OCI-LY7 (cell line): ENCODE results near the gene PAGR1. TPM values are rescaled to one million over a fixed set of nuclear protein-coding genes. Genes with fewer than 3 reads are reported as not detected.

ENCODE experiments used
- BruUV-seq: library from RNA; stranded (reverse); fragments of 400-500 nt; replicated peaks from 2 replicates; lab custom pipeline; 2021; lab: Mats Ljungman, UMichigan
- CTCF ChIA-PET: fragments of 300-600 bp; sonication (Branson Sonifier 250); formaldehyde crosslinking; loops from one replicate; lab custom pipeline; 2022; ENCODE audit warnings: antibody characterized with exemption; ENCODE audit not compliant: unreplicated experiment; lab: Charles Lee
- POLR2A ChIA-PET: fragments of 300-600 bp; sonication (Branson Sonifier 250); formaldehyde crosslinking; loops from one replicate; lab custom pipeline; 2022; ENCODE audit warnings: antibody characterized with exemption; lab: Charles Lee
- DNase-seq: peaks from one replicate; pipeline ENCODE4 v3.0.0-alpha.2; 2015; ENCODE audit warnings: low spot score
- H2AFZ ChIP-seq: fragments of 200-600 bp; sonication (generic), shearing (Covaris generic); 2 replicates; pipeline ENCODE4 v1.6.1; 2014; ENCODE audit warnings: mild to moderate bottlenecking, antibody characterized with exemption, low read length, moderate library complexity
- H3K27ac ChIP-seq: fragments of 200-600 bp; sonication (generic); 2 replicates; pipeline ENCODE4 v1.5.1; 2014; ENCODE audit warnings: mixed run types, low read depth, mild to moderate bottlenecking, moderate library complexity, low read length, inconsistent platforms; ENCODE audit not compliant: poor library complexity, severe bottlenecking
- H3K36me3 ChIP-seq: fragments of 200-600 bp; sonication (generic); 2 replicates; pipeline ENCODE4 v1.6.1; 2014; ENCODE audit warnings: mild to moderate bottlenecking, antibody characterized with exemption, low read length, moderate library complexity, mixed read lengths; ENCODE audit not compliant: insufficient read depth
- H3K4me1 ChIP-seq: fragments of 200-600 bp; sonication (generic); 2 replicates; pipeline ENCODE4 v1.5.1; 2014; ENCODE audit warnings: mild to moderate bottlenecking, low read length; ENCODE audit not compliant: insufficient read depth, poor library complexity, severe bottlenecking
- H3K4me2 ChIP-seq: fragments of 200-600 bp; sonication (generic); 2 replicates; pipeline ENCODE4 v1.6.1; 2014; ENCODE audit warnings: mild to moderate bottlenecking, low read length
- H3K4me3 ChIP-seq: fragments of 200-600 bp; sonication (generic); 2 replicates; pipeline ENCODE4 v1.5.1; 2014; ENCODE audit warnings: mild to moderate bottlenecking, low read depth, low read length; ENCODE audit not compliant: poor library complexity, severe bottlenecking
- H3K79me2 ChIP-seq: fragments of 200-600 bp; sonication (generic); 2 replicates; pipeline ENCODE4 v1.6.1; 2016; ENCODE audit warnings: low read depth, mild to moderate bottlenecking, low read length, moderate library complexity, mixed read lengths; ENCODE audit not compliant: insufficient read depth
- H3K9me2 ChIP-seq: fragments of 200-600 bp; sonication (generic); 2 replicates; pipeline ENCODE4 v1.6.1; 2016; ENCODE audit warnings: mild to moderate bottlenecking, low read length, mixed read lengths; ENCODE audit not compliant: insufficient read depth
- H3K9me3 ChIP-seq: fragments of 200-600 bp; sonication (generic); 2 replicates; pipeline ENCODE4 v1.6.1; 2014; ENCODE audit warnings: mild to moderate bottlenecking, mixed run types, low read length, mixed read lengths
- H4K20me1 ChIP-seq: fragments of 200-600 bp; sonication (generic); 2 replicates; pipeline ENCODE4 v1.6.1; 2014; ENCODE audit warnings: mild to moderate bottlenecking, antibody characterized with exemption, low read length, moderate library complexity, mixed read lengths; ENCODE audit not compliant: insufficient read depth
- CTCF ChIP-seq: fragments of 200-600 bp; sonication (generic); conservative IDR thresholded peaks from 2 replicates; pipeline ENCODE4 v1.5.1; 2014; ENCODE audit warnings: mild to moderate bottlenecking, antibody characterized with exemption, low read length, moderate library complexity, mixed read lengths
- EZH2phosphoT487 ChIP-seq: fragments of 200-600 bp; sonication (generic); IDR thresholded peaks from 2 replicates; pipeline ENCODE4 v1.6.1; 2018; ENCODE audit warnings: low read depth, borderline replicate concordance, mild to moderate bottlenecking, mixed run types, antibody characterized with exemption, low read length, moderate library complexity, mixed read lengths
- intact Hi-C: fragments of 100-400 bp; cut with micrococcal nuclease; formaldehyde crosslinking; loops from one replicate; pipeline ENCODE4 v1.10.0; 2022; ENCODE audit not compliant: unreplicated experiment
- total RNA-seq, 2 experiments: library from RNA; depleted of rRNA in 1 of 2; stranded (reverse); fragments of >200 nt in 1 of 2; shearing (Covaris generic) in 1 of 2; gene quantifications; 2 replicates each; pipeline ENCODE4 v1.2.3, GENCODE V29; 2014 to 2022

PAGR1 gene
- total RNA-seq, 2 experiments from 2014 or later, result 51.7 to 59.4 TPM

- CTCF ChIA-PET, result no interaction called here
- no peak for DNase-seq
- Histone ChIP-seq H3K4me3 (no peak overlapping the region), H3K4me2 (no peak overlapping the region), H3K4me1 (no peaks in the 10 kb centered on the region), H4K20me1 (no peaks in the 10 kb centered on the region), H3K79me2 (no peaks in the 10 kb centered on the region), H3K9me2 (no peaks in the 10 kb centered on the region), H3K36me3 (no peaks in the 10 kb centered on the region), H3K27ac (no peak overlapping the region), H2AFZ (no peak overlapping the region), H3K9me3 (no peaks in the 10 kb centered on the region)
- no TSS peak for BruUV-seq
- intact Hi-C loops, result no loop called here
- POLR2A ChIA-PET, result interaction anchor here (0.6 kb wide), 1 partner anchor 21 kb away, joined by 3 read pairs; no protein-coding TSS in a partner anchor
- TF ChIP-seq CTCF, result no peak
- no peak for TF ChIP-seq EZH2phosphoT487
Observed at GRCh38 chr16:29837841-29838240, 21.9 kb downstream of the PAGR1 start.

- Histone ChIP-seq H4K20me1 (no peaks in the 10 kb centered on the region), H3K4me3 (no peak overlapping the region), H3K9me3 (no peaks in the 10 kb centered on the region), H3K4me1 (no peaks in the 10 kb centered on the region), H3K9me2 (no peaks in the 10 kb centered on the region), H3K36me3 (no peaks in the 10 kb centered on the region), H2AFZ (no peak overlapping the region), H3K79me2 (no peaks in the 10 kb centered on the region), H3K27ac (no peak overlapping the region), H3K4me2 (no peak overlapping the region)
- no peak for DNase-seq
- BruUV-seq, result no TSS peak
- TF ChIP-seq EZH2phosphoT487, result no peak
- no peak for TF ChIP-seq CTCF
- POLR2A ChIA-PET, result no interaction called here
- intact Hi-C loops, result no loop called here
- CTCF ChIA-PET, result no interaction called here
Observed at GRCh38 chr16:29839822-29840221, 23.9 kb downstream of the PAGR1 start.

GRCh38 chr16:29840240-29840639, 24.3 kb downstream of the PAGR1 start:
- H4K20me1 ChIP-seq, result no peaks in the 10 kb centered on the region
- intact Hi-C loops, result no loop called here
- no peak overlapping the region for H2AFZ ChIP-seq
- H3K36me3 ChIP-seq, result no peaks in the 10 kb centered on the region
- no peaks in the 10 kb centered on the region for H3K4me1 ChIP-seq
- H3K9me2 ChIP-seq, result no peaks in the 10 kb centered on the region
- CTCF ChIA-PET, result no interaction called here
- H3K79me2 ChIP-seq, result no peaks in the 10 kb centered on the region
- H3K27ac ChIP-seq, result no peak overlapping the region
- no peak overlapping the region for H3K4me2 ChIP-seq
- no peaks in the 10 kb centered on the region for H3K9me3 ChIP-seq
- H3K4me3 ChIP-seq, result no peak overlapping the region
- POLR2A ChIA-PET, result no interaction called here
- BruUV-seq, result no TSS peak
- no peak for TF ChIP-seq EZH2phosphoT487
- no peak for DNase-seq
